Erythroblast (primary cell): ENCODE measurements around the gene CDC25A.

ENCODE experiments used
- GATA1 ChIP-seq: IDR thresholded peaks from 2 replicates; pipeline ENCODE4 v1.6.1; 2011; ENCODE audit warnings: low read depth, mild to moderate bottlenecking, control low read depth, low read length, moderate library complexity
- POLR2A ChIP-seq: IDR thresholded peaks from 2 replicates; pipeline ENCODE4 v1.6.1; 2011; ENCODE audit warnings: mild to moderate bottlenecking, low read length

GRCh38 chr3:48140336-48140757 is 47.9 kb downstream of the CDC25A start:
- TF ChIP-seq POLR2A, result no peak
- TF ChIP-seq GATA1, result no peak
